ENCODE results near the gene PIGU.
"Not testable (repeated sequence)": the region's sequence is repeated elsewhere in the genome, so short reads cannot be mapped to it uniquely, and the experiment has no call there.

DNA sequence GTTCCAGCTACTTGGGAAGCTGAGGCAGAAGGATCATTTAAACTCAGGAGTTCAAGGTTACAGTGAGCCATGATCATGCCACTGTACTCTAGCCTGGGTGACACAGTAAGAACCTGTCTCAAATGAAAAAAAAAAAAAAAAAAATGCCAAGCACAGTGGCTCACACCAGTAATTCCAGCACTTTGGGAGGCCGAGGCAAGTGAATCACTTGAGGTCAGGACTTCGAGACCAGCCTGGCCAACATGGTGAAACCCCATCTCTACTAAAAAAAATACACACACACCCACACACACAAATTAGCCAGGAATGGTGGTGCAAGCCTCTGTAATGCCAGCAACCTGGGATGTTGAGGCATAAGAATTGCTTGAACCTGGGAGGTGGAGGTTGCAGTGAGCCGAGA is 45.7 kb upstream of the PIGU start:
- TF ChIP-seq, protein P1, sequence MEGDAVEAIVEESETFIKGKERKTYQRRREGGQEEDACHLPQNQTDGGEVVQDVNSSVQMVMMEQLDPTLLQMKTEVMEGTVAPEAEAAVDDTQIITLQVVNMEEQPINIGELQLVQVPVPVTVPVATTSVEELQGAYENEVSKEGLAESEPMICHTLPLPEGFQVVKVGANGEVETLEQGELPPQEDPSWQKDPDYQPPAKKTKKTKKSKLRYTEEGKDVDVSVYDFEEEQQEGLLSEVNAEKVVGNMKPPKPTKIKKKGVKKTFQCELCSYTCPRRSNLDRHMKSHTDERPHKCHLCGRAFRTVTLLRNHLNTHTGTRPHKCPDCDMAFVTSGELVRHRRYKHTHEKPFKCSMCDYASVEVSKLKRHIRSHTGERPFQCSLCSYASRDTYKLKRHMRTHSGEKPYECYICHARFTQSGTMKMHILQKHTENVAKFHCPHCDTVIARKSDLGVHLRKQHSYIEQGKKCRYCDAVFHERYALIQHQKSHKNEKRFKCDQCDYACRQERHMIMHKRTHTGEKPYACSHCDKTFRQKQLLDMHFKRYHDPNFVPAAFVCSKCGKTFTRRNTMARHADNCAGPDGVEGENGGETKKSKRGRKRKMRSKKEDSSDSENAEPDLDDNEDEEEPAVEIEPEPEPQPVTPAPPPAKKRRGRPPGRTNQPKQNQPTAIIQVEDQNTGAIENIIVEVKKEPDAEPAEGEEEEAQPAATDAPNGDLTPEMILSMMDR (IDR thresholded peaks at IDR 0.05; ENCODE audit: low read depth, low read length, poor library complexity, severe bottlenecking) = not testable (repeated sequence)
- TF ChIP-seq EZH2phosphoT487 (IDR thresholded peaks at IDR 0.05; ENCODE audit: borderline replicate concordance, low read length) = not testable (repeated sequence)

Data from DOHH2 (cell line).